ENCODE results near the gene SNX13.

SNX13 gene

GRCh38 chr7:17913250-17913649 lies 27.0 kb downstream of the SNX13 start:
- TF ChIP-seq POLR2AphosphoS5 (IDR thresholded peaks at IDR 0.05; ENCODE audit: low read depth) = no peak
- TF ChIP-seq GABPA (IDR thresholded peaks at IDR 0.05; ENCODE audit: low read depth) = no peak
- TF ChIP-seq, protein P1, sequence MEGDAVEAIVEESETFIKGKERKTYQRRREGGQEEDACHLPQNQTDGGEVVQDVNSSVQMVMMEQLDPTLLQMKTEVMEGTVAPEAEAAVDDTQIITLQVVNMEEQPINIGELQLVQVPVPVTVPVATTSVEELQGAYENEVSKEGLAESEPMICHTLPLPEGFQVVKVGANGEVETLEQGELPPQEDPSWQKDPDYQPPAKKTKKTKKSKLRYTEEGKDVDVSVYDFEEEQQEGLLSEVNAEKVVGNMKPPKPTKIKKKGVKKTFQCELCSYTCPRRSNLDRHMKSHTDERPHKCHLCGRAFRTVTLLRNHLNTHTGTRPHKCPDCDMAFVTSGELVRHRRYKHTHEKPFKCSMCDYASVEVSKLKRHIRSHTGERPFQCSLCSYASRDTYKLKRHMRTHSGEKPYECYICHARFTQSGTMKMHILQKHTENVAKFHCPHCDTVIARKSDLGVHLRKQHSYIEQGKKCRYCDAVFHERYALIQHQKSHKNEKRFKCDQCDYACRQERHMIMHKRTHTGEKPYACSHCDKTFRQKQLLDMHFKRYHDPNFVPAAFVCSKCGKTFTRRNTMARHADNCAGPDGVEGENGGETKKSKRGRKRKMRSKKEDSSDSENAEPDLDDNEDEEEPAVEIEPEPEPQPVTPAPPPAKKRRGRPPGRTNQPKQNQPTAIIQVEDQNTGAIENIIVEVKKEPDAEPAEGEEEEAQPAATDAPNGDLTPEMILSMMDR (IDR thresholded peaks at IDR 0.05; ENCODE audit: insufficient read depth, low read length) = no peak
- TF ChIP-seq SPI1 (IDR thresholded peaks at IDR 0.05; ENCODE audit: borderline replicate concordance, low read depth) = no peak
- no peak for TF ChIP-seq REST (IDR thresholded peaks at IDR 0.05; ENCODE audit: insufficient replicate concordance, low read depth)
- no peaks in the 10 kb centered on the region for H3K27me3 ChIP-seq (ENCODE audit: insufficient read depth, poor library complexity, severe bottlenecking)
- no peak overlapping the region for H3K4me3 ChIP-seq (replicated peaks; ENCODE audit: insufficient read depth, low read length)
- no peak overlapping the region for H3K27ac ChIP-seq (replicated peaks)
- no peak for DNase-seq (ENCODE audit: low read depth in 1 of 2, low spot score in 1 of 2)

- H3K4me3 ChIP-seq (replicated peaks; ENCODE audit: insufficient read depth, low read length) = no peak overlapping the region
- H3K27me3 ChIP-seq (ENCODE audit: insufficient read depth, poor library complexity, severe bottlenecking) = no peaks in the 10 kb centered on the region
- TF ChIP-seq POLR2AphosphoS5 (IDR thresholded peaks at IDR 0.05; ENCODE audit: low read depth) (no peak), GABPA (IDR thresholded peaks at IDR 0.05; ENCODE audit: low read depth) (no peak), REST (IDR thresholded peaks at IDR 0.05; ENCODE audit: insufficient replicate concordance, low read depth) (no peak), SPI1 (IDR thresholded peaks at IDR 0.05; ENCODE audit: borderline replicate concordance, low read depth) (no peak)
- TF ChIP-seq, protein P1 (IDR thresholded peaks at IDR 0.05; ENCODE audit: insufficient read depth, low read length) = no peak
- DNase-seq (ENCODE audit: low read depth in 1 of 2, low spot score in 1 of 2) = no peak
- H3K27ac ChIP-seq (replicated peaks) = no peak overlapping the region
Measured at GRCh38 chr7:17912536-17913235, 27.6 kb downstream of the SNX13 start.

DNA sequence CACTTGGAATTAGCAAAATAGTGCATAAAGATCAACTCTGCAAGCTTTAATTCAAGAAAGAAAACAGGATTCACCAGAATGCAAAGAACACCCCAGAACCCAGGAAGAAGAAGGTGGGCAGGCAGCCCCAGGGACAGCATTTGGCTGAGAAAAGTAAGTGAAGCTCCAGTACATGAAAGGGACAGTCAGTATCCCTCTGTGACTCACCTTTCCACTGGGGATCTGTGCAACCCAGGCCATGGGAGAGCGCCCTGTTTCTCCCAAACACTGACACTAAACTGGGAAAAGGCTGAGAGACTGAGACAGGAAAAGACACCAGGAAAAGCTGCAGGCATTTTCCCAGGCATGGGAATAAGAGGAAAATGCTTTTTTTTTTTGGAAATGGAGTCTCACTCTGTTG lies 28.2 kb downstream of the SNX13 start:
- Histone ChIP-seq H3K27ac (replicated peaks) (no peak overlapping the region), H3K4me3 (replicated peaks; ENCODE audit: insufficient read depth, low read length) (no peak overlapping the region), H3K27me3 (ENCODE audit: insufficient read depth, poor library complexity, severe bottlenecking) (no peaks in the 10 kb centered on the region)
- TF ChIP-seq SPI1 (IDR thresholded peaks at IDR 0.05; ENCODE audit: borderline replicate concordance, low read depth) (no peak), POLR2AphosphoS5 (IDR thresholded peaks at IDR 0.05; ENCODE audit: low read depth) (no peak), GABPA (IDR thresholded peaks at IDR 0.05; ENCODE audit: low read depth) (no peak), REST (IDR thresholded peaks at IDR 0.05; ENCODE audit: insufficient replicate concordance, low read depth) (no peak)
- TF ChIP-seq, protein P1 (IDR thresholded peaks at IDR 0.05; ENCODE audit: insufficient read depth, low read length) = no peak
- no peak for DNase-seq (ENCODE audit: low read depth in 1 of 2, low spot score in 1 of 2)

Measured in HL-60 (cell line).